Thyroid gland (tissue), 4 donors: ENCODE results near the gene TNNC2. TPM values are rescaled to one million over a fixed set of nuclear protein-coding genes. Genes with fewer than 3 reads are reported as not detected.
"Not testable (repeated sequence)": the region's sequence is repeated elsewhere in the genome, so short reads cannot be mapped to it uniquely, and the experiment has no call there.

Experiments used
- DNase-seq, 2 donors: peaks; one replicate each; pipeline ENCODE4 v3.0.0-alpha.2; 2019
- H3K27ac ChIP-seq, 3 donors: fragments of 200-600 bp; sonication (generic); 1 replicate in 2 of 3; 2 replicates in 1 of 3; pipeline ENCODE4 v1.5.1; 2016 to 2019; ENCODE audit warnings: mild to moderate bottlenecking in 1 of 3, moderate library complexity in 1 of 3
- H3K27me3 ChIP-seq: fragments of 200-600 bp; sonication (generic); one replicate; pipeline ENCODE4 v1.5.1; 2019
- H3K36me3 ChIP-seq, 2 donors: fragments of 200-600 bp; sonication (generic); one replicate each; pipeline ENCODE4 v1.5.1; 2016 to 2019
- H3K4me1 ChIP-seq, 2 donors: fragments of 200-600 bp; sonication (generic); one replicate each; pipeline ENCODE4 v1.5.1; 2017 to 2019
- H3K4me3 ChIP-seq, 3 donors: fragments of 200-600 bp; sonication (generic); replicated peaks in 1 of 3; 1 replicate in 2 of 3; 2 replicates in 1 of 3; pipeline ENCODE4 v1.5.1; 2016; ENCODE audit warnings: mild to moderate bottlenecking in 1 of 3
- H3K9me3 ChIP-seq: fragments of 200-600 bp; sonication (generic); one replicate; pipeline ENCODE4 v1.5.1; 2017
- CTCF ChIP-seq, 6 experiments: fragments of 200-600 bp in 3 of 6; fragments of 450-650 bp in 3 of 6; sonication (generic) in 3 of 6; IDR thresholded peaks; one replicate each; pipeline ENCODE4 v1.5.1; 2016 to 2019; ENCODE audit warnings: antibody characterized with exemption in 6 of 6, mild to moderate bottlenecking in 2 of 6, inconsistent platforms in 1 of 6, moderate library complexity in 1 of 6
- POLR2A ChIP-seq, 2 donors: fragments of 450-650 bp; IDR thresholded peaks; one replicate each; pipeline ENCODE4 v1.6.1; 2017; ENCODE audit warnings: antibody characterized with exemption in 2 of 2, mild to moderate bottlenecking in 2 of 2, moderate library complexity in 1 of 2
- WGBS, 2 donors: methylation state at CpG; one replicate each; pipeline ENCODE4 v1.1.5; 2017; 5-methylcytosine and 5-hydroxymethylcytosine counted together
- intact Hi-C: fragments of 100-400 bp; cut with DNase I; formaldehyde crosslinking; loops from one replicate; pipeline ENCODE4 v1.15.1; 2023
- total RNA-seq, 4 donors: library from RNA; depleted of rRNA; stranded (reverse); fragments of >200 nt; gene quantifications; one replicate each; pipeline ENCODE4 v1.2.3, GENCODE V29; 2016

TNNC2 gene
- total RNA-seq, 4 donors from 2014 or later, result 1.4 TPM; not detected in 3

- Histone ChIP-seq H3K27me3 (no peaks in the 10 kb centered on the region), H3K4me3 (peak overlapping the region; percentile 9 to 74 (median 24)), H3K36me3 (no peaks in the 10 kb centered on the region), H3K4me1 (peaks cover 5 to 26% of the 10 kb centered on the region in 2 donors), H3K27ac (peak overlapping the region; percentile 86 to 92 (median 91)), H3K9me3 (no peaks in the 10 kb centered on the region)
- 9 to 19% methylated on average over 7 to 26 of the region's 71 CpGs for WGBS, 2 donors
- intact Hi-C loops, result no loop called here
- TF ChIP-seq CTCF (IDR thresholded peaks at IDR 0.05) (no peak), POLR2A (IDR thresholded peaks at IDR 0.05) (peak in 1 of 2 donors; percentile 72)
- peak; percentile 65 to 67 for DNase-seq
Observed at GRCh38 chr20:45833883-45834796, 7.0 kb upstream of the TNNC2 start.

- H3K4me1 ChIP-seq, result peaks cover 11 to 35% of the 10 kb centered on the region in 2 donors
Observed at GRCh38 chr20:45833030-45833882, 6.1 kb upstream of the TNNC2 start, which contains the start of gene SNX21. Gene SNX21, plus strand, starts transcription at chr20:45833799. Its CDS starts 121 bp downstream, at chr20:45833920.

GRCh38 chr20:45832619-45833018, 5.5 kb upstream of the TNNC2 start:
- Histone ChIP-seq H3K36me3 (no peaks in the 10 kb centered on the region), H3K27ac (peak overlapping the region; percentile 86 to 92 (median 91)), H3K4me1 (peaks cover 11 to 36% of the 10 kb centered on the region in 2 donors), H3K9me3 (no peaks in the 10 kb centered on the region), H3K4me3 (no peak overlapping the region), H3K27me3 (no peaks in the 10 kb centered on the region)
- TF ChIP-seq POLR2A (IDR thresholded peaks at IDR 0.05) (no peak), CTCF (IDR thresholded peaks at IDR 0.05) (no peak)
- no peak for DNase-seq
- WGBS, 2 donors, result 86 to 88% methylated on average over 4 of the region's 4 CpGs
- intact Hi-C loops, result no loop called here

More at GRCh38 chr20:45833030-45833882, 6.1 kb upstream of the TNNC2 start, which contains the start of gene SNX21:
- no peaks in the 10 kb centered on the region for H3K27me3 ChIP-seq
- no peaks in the 10 kb centered on the region for H3K9me3 ChIP-seq
- no peak for TF ChIP-seq POLR2A (IDR thresholded peaks at IDR 0.05)
- TF ChIP-seq CTCF (IDR thresholded peaks at IDR 0.05), result no peak
- peak within 1 kb of the TSS; percentile 86 to 92 (median 91) for H3K27ac ChIP-seq
- WGBS, 2 donors, result 11 to 19% methylated on average over 15 to 30 of the region's 35 CpGs
- no peaks in the 10 kb centered on the region for H3K36me3 ChIP-seq
- peak; percentile 79 to 83 for DNase-seq
- H3K4me3 ChIP-seq, result peak within 1 kb of the TSS; percentile 9 to 74 (median 24)
- intact Hi-C loops, result no loop called here

GRCh38 chr20:45829673-45830106, 2.6 kb upstream of the TNNC2 start:
- peaks cover 14 to 44% of the 10 kb centered on the region in 2 donors for H3K4me1 ChIP-seq
- WGBS, 2 donors, result 86 to 95% methylated on average over 4 of the region's 4 CpGs
- DNase-seq, H3K36me3 ChIP-seq, H3K27me3 ChIP-seq, H3K9me3 ChIP-seq, intact Hi-C loops, H3K4me3 ChIP-seq: not testable (repeated sequence)
- H3K27ac ChIP-seq, result peak overlapping the region in 2 of 3 donors; percentile 80 to 89

GRCh38 chr20:45828589-45828988, 1.5 kb upstream of the TNNC2 start:
- peak; percentile 37 to 60 for DNase-seq
- H3K4me1 ChIP-seq, result peaks cover 22 to 50% of the 10 kb centered on the region in 2 donors
- no peak for TF ChIP-seq POLR2A (IDR thresholded peaks at IDR 0.05)
- TF ChIP-seq CTCF (IDR thresholded peaks at IDR 0.05), result no peak
- intact Hi-C loops, result no loop called here
- no peaks in the 10 kb centered on the region for H3K27me3 ChIP-seq
- 26 to 44% methylated on average over 2 of the region's 2 CpGs for WGBS, 2 donors
- peak overlapping the region; percentile 47 to 89 (median 80) for H3K27ac ChIP-seq
- H3K36me3 ChIP-seq, result no peaks in the 10 kb centered on the region
- no peaks in the 10 kb centered on the region for H3K9me3 ChIP-seq
- H3K4me3 ChIP-seq, result no peak overlapping the region
